Measurements from ENCODE around the gene EIF4B. TPM values are rescaled to one million over a fixed set of nuclear protein-coding genes. Genes with fewer than 3 reads are reported as not detected.

EIF4B gene
- total RNA-seq, 1 experiment from 2014 or later = 713 TPM

- Histone ChIP-seq H3T11ph (ENCODE audit: low read length) (no peak overlapping the region), H3K14ac (ENCODE audit: insufficient read depth, low read length) (no peak overlapping the region), H2BK120ac (ENCODE audit: low read depth, low read length, poor library complexity, severe bottlenecking) (no peak overlapping the region), H3K56ac (ENCODE audit: insufficient read length, low read depth, low read length) (no peak overlapping the region), H2AFZ (ENCODE audit: low read length) (no peak overlapping the region), H4K91ac (ENCODE audit: insufficient read length, low read depth, low read length) (no peak overlapping the region), H3K4ac (ENCODE audit: low read depth, low read length) (no peak overlapping the region), H3K4me2 (ENCODE audit: insufficient read depth, insufficient read length, low read length) (no peak overlapping the region), H3K18ac (ENCODE audit: insufficient read length, low read depth, low read length) (no peak overlapping the region), H3K9ac (ENCODE audit: extremely low read depth, insufficient read length, low read length) (no peak overlapping the region), H2BK12ac (ENCODE audit: insufficient read length, low read depth, low read length) (no peak overlapping the region), H3K27me3 (ENCODE audit: insufficient read depth, low read length) (no peaks in the 10 kb centered on the region), H3K27ac (ENCODE audit: insufficient read length, low read depth, low read length) (no peak overlapping the region), H4K8ac (replicated peaks; ENCODE audit: insufficient read length, low read depth, low read length) (no peak overlapping the region), H2BK20ac (ENCODE audit: low read depth, low read length, poor library complexity, severe bottlenecking) (no peak overlapping the region), H3K23ac (ENCODE audit: insufficient read length, low read depth, low read length) (no peak overlapping the region), H4K5ac (ENCODE audit: insufficient read length, low read depth, low read length) (no peak overlapping the region), H3K9me3 (ENCODE audit: control insufficient read depth, low read depth, low read length) (no peaks in the 10 kb centered on the region), H3K4me1 (ENCODE audit: insufficient read depth, low read length) (peaks cover 3% of the 10 kb centered on the region; the same call in 1 of the 2 replicates), H3K79me2 (ENCODE audit: insufficient read depth, low read length) (no peaks in the 10 kb centered on the region), H3K79me1 (ENCODE audit: insufficient read depth, low read depth, low read length, poor library complexity, severe bottlenecking) (no peaks in the 10 kb centered on the region), H2BK15ac (ENCODE audit: low read depth, low read length) (no peak overlapping the region), H2BK5ac (ENCODE audit: insufficient read length, low read length) (no peak overlapping the region), H3K23me2 (ENCODE audit: insufficient read length, low read depth, low read length, poor library complexity, severe bottlenecking) (no peaks in the 10 kb centered on the region), H2AK5ac (ENCODE audit: insufficient read length, low read length) (no peak overlapping the region), H4K20me1 (ENCODE audit: control insufficient read depth, insufficient read depth, insufficient read length) (no peaks in the 10 kb centered on the region)
- WGBS (ENCODE audit: extremely low coverage, insufficient read length, low lambda C conversion rate) = no CpG with 5 or more reads among the region's 7 CpGs
- Mint-ChIP-seq H3K9me3 (no peaks in the 10 kb centered on the region), H3K36me3 (ENCODE audit: insufficient read depth in 1 of 3, low read depth in 3 of 3) (peaks cover 12 to 31% (median 29%) of the 10 kb centered on the region in 3 experiments), H3K27ac (peak overlapping the region in 1 of 3 experiments; percentile 44; a peak in 1 of 7 replicates), H3K27me3 (ENCODE audit: low read depth) (peaks cover 10% of the 10 kb centered on the region), H3K4me3 (no peak overlapping the region), H3K4me1 (peaks cover 44 to 46% of the 10 kb centered on the region in 2 experiments)
- TF ChIP-seq CTCF (conservative IDR thresholded peaks at IDR 0.05) = no peak
- peak; percentile 39 for DNase-seq
These were observed 64.7 kb downstream of the EIF4B start for GRCh38 chr12:53070877-53071492.
